GM12892 (cell line): Measurements from ENCODE around the gene PTTG1IP2.

Experiments
- POLR2A ChIP-seq: IDR thresholded peaks from 2 replicates; pipeline ENCODE4 v1.6.1; 2011; ENCODE audit warnings: low read depth, low read length, control low read depth
- TAF1 ChIP-seq: IDR thresholded peaks from 2 replicates; pipeline ENCODE4 v1.6.1; 2011; ENCODE audit warnings: low read depth, mild to moderate bottlenecking, control low read depth, low read length, borderline replicate concordance

DNA sequence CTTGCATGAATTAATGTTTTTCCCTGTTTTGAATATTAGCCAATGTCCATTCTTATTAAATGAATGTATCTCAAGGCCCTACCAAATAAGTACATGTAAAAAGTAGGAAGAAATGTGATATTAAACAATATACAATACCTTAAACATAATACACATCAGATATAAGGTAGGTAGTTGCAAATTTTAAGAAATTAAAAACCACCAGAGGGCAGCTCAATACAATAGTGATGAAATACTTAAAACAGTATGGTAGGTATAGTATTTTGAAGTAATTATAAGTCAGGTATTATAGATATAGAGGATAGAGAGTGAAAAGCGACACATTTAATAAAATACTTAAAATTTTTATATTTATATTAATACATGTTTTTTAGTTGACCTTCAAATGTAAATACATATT is 83.1 kb downstream of the PTTG1IP2 start:
- TF ChIP-seq TAF1 (no peak), POLR2A (no peak)
